Measurements from ENCODE around the gene RNF157.

The RNF157 gene

DNA sequence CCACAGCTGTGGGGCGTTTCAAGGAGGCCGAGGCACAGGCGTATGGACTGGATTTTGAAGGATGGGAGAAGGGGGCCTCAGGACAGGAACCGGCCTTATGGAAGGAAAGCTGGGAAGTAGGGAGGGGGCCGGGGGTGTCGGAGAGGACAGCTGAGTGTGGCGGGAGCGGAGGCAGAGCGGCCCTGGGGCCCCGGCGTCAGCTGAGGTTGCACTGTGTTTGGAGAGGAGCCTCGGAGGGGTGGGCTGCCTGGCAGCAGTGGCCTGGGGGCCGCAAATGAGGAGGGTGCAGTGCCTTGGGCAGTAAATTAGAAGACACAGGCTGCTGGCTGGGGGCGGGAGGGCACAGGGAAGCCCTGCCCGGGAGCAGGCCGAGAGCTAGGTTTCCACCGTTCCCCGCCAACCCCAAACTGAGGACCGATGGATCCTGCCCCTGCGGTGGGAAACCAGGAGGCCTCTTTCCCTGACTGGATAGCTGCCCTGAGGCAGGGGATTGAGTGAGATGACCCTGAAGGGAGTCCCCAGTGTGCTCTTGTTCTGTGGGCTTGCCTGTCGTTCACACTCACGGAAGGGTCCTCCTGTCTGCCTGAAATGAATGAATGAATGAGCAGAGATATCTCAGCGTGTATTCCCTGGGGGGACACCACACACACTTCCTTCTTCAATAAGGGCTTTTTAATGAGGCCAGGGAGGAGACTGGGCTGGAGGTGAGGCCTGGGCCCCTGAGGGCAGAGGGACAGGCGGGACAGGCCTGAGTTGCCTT, 117.7 kb downstream of the RNF157 start:
- no peak for DNase-seq (ENCODE audit: low read depth)

GRCh38 chr17:76121932-76122430, 118.3 kb downstream of the RNF157 start:
- no peak for DNase-seq (ENCODE audit: low read depth)

GRCh38 chr17:76120658-76121008, 119.7 kb downstream of the RNF157 start:
- DNase-seq (ENCODE audit: low read depth), result no peak

- no peak for DNase-seq (ENCODE audit: low read depth)
Observed at GRCh38 chr17:76119409-76120371, 120.6 kb downstream of the RNF157 start.

- no peak for DNase-seq (ENCODE audit: low read depth)
Observed at GRCh38 chr17:76115138-76115754, 125.0 kb downstream of the RNF157 start.

DNA sequence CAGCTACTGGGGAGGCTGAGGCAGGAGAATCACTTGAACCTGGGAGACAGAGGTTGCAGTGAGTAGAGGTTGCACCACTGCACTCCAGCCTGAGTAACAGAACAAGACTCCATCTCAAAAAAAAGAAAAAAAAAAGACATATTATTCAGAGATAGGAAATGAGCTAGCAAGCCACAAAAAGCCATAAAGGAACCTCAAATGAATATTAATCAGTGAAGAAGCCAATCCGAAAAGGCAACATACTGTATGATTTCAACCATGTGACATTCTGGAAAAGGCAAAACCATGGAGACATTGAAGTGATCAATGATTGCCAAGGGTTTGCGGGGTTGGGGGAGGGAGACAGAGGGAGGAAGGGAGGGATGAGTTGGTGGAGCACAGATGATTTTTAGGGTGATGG, 128.3 kb downstream of the RNF157 start:
- DNase-seq (ENCODE audit: low read depth), result no peak

- no peak for DNase-seq (ENCODE audit: low read depth)
Observed at GRCh38 chr17:76107509-76107908, 132.8 kb downstream of the RNF157 start.

DNA sequence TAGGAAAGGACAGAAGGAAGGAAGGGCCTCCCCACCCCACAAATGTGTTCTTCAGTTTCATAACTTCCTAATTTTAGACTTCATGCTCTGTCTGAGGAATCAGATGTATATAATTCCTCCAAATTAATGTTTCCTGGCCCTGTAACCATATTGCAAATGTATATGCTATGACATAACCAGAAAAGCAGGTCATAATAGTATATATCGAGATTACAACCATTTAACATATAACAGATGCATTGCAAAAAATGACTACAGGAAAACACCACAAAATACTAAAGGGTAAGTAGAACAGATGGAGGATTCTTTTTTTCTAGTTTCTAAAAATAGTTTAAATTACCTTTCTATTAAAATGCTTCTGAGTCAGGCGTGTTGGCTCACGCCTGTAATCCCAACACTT, 133.6 kb downstream of the RNF157 start:
- no peak for DNase-seq (ENCODE audit: low read depth)

DNA sequence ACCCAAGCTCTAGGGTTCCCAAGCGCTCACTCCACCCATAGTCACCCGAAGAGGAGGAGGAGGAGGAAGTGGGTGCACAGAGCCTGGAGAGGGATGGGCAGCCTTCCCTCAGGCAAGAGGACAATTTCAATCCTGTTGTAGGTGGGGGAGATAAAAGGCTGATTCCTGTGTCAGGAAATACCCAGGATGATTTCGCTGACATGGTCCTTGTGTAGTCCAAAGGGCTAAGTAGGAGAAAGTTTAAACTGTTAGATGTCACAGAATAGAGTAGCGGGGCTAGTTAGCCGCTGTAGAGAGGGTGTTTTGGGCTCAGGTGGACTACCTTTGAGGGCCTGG, 135.4 kb downstream of the RNF157 start:
- DNase-seq (ENCODE audit: low read depth), result no peak

DNA sequence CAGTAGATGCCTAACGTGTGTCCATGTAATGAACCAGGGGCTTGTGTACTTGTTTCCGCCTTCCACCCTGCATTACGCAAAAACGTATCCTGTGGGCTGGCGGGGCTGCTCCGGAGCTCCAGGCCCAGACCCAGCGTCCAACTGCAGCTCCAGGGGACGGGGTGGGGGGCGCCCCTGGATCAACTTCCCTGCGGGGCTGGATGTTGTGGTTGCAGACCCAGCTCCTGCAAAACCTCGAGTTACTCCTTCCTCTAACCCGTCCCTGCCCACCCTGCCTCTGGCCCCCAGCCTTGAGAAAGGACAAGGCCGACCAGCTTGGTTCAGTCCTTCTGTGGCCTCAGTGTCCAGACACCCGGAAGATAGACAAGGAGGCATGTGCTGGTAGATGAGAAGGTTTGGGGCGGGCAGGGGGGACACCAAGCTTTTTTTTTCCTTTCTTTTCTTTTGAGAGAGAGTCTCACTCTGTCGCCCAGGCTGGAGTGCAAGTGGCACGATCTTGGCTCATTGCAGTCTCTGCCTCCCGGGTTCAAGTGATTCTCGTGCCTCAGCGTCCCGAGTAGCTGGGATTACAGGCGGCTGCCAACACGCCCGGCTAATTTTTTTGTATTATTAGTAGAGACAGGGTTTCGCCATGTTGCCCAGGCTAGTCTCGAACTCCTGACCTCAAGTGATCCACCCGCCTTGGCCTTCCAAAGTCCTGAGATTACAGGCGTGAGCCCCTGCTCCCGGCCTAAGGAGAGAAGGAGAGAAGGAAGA, 136.0 kb downstream of the RNF157 start:
- no peak for DNase-seq (ENCODE audit: low read depth)

- peak; percentile 64 for DNase-seq (ENCODE audit: low read depth)
Observed at GRCh38 chr17:76103274-76104139, 136.8 kb downstream of the RNF157 start, which contains the start of gene EXOC7. Gene EXOC7 (minus strand): TSS chr17:76103787. CDS start chr17:76103692, 95 bp downstream.

GRCh38 chr17:76102944-76103273, 137.4 kb downstream of the RNF157 start:
- DNase-seq (ENCODE audit: low read depth), result no peak

- DNase-seq (ENCODE audit: low read depth), result no peak
Observed at GRCh38 chr17:76097716-76098295, 142.5 kb downstream of the RNF157 start.

DNA sequence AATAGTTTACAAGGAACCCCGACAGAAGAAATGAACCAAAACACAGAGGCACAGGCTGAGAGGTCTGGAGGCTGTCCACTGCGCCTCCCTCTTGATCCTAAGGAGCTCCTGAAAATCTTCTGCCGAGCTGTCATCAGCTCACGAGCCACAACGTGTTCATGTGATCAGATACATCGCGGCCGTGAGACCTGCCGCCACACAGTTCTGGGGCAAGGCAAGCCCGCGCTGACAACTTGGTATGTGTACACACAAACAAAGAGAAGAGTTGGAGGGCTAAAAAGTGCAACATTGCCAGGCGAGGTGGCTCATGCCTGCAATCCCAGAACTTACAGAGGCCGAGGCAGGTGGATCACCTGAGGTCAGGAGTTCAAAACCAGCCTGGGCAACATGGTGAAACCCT, 144.3 kb downstream of the RNF157 start:
- DNase-seq (ENCODE audit: low read depth), result no peak

DNA sequence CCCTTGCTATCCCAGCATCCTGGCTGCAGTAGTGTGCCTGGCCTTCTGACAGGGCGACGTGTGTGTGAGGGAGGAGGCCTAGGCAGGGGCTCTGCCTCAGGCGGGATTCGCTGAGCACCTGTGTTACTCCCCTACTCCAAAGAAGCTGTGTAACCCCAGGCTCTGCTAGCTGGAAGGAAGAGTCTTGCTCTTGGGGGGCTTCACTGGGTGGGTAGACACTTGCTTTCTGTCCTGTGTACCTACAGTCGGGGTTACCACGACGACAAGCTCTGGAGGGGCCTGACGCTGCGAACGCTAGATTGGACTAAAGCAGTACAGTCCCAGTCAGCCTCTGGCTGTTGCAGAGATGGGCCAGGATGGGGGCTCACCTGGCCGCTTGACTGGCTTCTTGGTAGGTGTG, 146.2 kb downstream of the RNF157 start:
- no peak for DNase-seq (ENCODE audit: low read depth)

DNA sequence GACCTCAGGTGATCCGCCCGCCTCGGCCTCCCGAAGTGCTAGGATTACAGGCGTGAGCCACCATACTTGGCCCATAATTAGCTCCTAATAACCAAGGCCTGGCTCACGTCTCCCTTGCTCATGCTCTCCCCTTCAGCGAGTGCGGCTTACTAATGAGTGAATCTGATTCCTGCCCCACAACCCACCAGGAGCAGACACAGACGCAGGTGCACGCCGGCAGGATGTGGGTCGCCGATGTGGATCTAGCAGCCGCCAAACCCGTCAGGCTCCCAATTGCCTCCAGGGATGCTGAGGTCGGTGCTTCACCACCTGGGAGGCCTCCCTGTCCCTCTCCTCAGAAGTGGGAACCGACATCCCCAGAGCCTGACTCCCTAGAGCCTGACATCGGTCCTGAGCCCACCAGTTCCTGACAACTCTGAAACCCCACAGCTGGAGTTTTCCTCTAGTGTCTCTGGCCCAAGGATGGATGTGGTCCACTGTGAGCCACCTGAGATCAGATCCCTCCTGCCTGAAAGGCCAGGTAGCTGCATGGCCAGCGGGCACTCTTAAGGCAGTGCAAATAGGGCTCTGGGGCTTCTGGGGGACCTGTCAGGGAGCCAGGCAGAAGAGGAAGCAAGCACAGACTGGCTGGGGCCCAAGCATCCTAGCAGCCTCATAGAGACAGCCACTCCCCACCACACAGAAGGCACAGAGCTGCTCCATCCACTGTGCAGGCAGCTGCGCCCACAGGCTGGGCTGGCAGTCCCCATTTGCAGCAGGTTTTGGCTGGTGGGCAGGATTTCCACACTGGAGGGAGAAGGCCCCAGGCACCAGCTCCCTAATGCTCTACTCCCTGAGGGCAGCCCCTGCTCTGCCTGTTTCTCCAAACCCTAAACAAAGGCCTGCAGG, 147.5 kb downstream of the RNF157 start:
- no peak for DNase-seq (ENCODE audit: low read depth)
